ENCODE results near the gene APOM.

- TF ChIP-seq CTCF (IDR thresholded peaks at IDR 0.05) = no peak
- TF ChIP-seq POLR2AphosphoS5 (IDR thresholded peaks at IDR 0.05) = no peak
- no peak for TF ChIP-seq POLR2A (IDR thresholded peaks at IDR 0.05)
Measured at GRCh38 chr6:31624070-31624469, 31.6 kb upstream of the APOM start.

Data from gastroesophageal sphincter (tissue), 3 donors.